ENCODE measurements around the gene HDAC4.

Gene HDAC4

DNA sequence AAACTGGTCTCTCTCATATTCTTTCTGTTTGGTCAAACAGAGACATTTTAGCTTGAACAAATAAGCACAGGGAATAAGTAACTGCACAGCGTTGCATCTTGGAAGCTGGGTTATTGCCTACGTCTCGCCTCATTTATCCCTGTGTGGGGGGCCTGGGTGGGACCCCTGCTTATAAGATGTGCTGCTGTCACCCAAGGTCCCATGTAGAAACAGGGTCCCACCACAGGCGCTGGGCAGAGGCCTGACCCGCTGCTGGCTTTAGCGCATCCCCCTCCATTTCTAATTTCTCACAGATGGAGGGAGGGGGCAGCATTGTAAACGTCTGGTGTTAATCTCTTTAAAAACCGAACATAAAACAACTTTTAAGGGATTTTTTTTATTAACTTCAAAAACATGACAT, 207.8 kb downstream of the HDAC4 start:
- Histone ChIP-seq H3K36me3 (ENCODE audit: control insufficient read depth in 5 of 5, insufficient read depth in 5 of 5, low read length in 5 of 5) (peaks cover 0 to 42% (median 27%) of the 10 kb centered on the region in 5 donors), H3K27me3 (ENCODE audit: control insufficient read depth in 5 of 5, insufficient read depth in 4 of 5, low read length in 5 of 5) (no peaks in the 10 kb centered on the region), H3K4me1 (ENCODE audit: control insufficient read depth in 5 of 5, insufficient read depth in 5 of 5, low read length in 5 of 5) (no peaks in the 10 kb centered on the region), H3K9me3 (ENCODE audit: control insufficient read depth in 5 of 5, low read length in 5 of 5) (peaks cover 0 to 14% (median 8%) of the 10 kb centered on the region in 5 donors), H3K9ac (ENCODE audit: low read length in 5 of 5) (no peak overlapping the region), H3K27ac (ENCODE audit: low read depth, low read length) (no peak overlapping the region), H3K4me3 (ENCODE audit: low read depth in 1 of 5, low read length in 5 of 5) (no peak overlapping the region)

DNA sequence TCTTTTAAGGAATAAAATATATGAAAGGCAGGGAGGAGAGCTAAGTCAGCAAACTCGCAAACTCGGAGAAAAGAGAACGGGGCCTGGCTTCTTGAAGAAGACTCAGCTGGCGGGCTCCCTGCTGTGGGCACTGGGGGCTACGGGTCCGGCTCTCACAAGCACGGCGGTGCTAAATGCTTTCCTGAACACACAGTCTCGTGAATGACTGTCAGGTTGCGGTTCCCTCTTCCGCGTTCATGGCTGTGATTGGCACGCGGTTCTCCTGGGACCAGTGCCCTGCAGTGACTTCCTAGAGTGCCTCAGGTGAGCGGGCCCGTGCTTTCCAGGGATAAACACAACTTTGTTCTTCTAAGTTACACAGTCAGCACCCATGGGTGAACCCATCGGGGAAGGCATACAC, 208.4 kb downstream of the HDAC4 start:
- H3K9ac ChIP-seq (ENCODE audit: low read length in 5 of 5) = no peak overlapping the region
- H3K36me3 ChIP-seq (ENCODE audit: control insufficient read depth in 5 of 5, insufficient read depth in 5 of 5, low read length in 5 of 5) = peaks cover 0 to 46% (median 31%) of the 10 kb centered on the region in 5 donors
- H3K9me3 ChIP-seq (ENCODE audit: control insufficient read depth in 5 of 5, low read length in 5 of 5) = peaks cover 0 to 14% (median 8%) of the 10 kb centered on the region in 5 donors
- H3K4me1 ChIP-seq (ENCODE audit: control insufficient read depth in 5 of 5, insufficient read depth in 5 of 5, low read length in 5 of 5) = no peaks in the 10 kb centered on the region
- H3K27me3 ChIP-seq (ENCODE audit: control insufficient read depth in 5 of 5, insufficient read depth in 4 of 5, low read length in 5 of 5) = no peaks in the 10 kb centered on the region
- no peak overlapping the region for H3K27ac ChIP-seq (ENCODE audit: low read depth, low read length)
- H3K4me3 ChIP-seq (ENCODE audit: low read depth in 1 of 5, low read length in 5 of 5) = no peak overlapping the region

GRCh38 chr2:239190921-239191885, 209.6 kb downstream of the HDAC4 start:
- Histone ChIP-seq H3K36me3 (ENCODE audit: control insufficient read depth in 5 of 5, insufficient read depth in 5 of 5, low read length in 5 of 5) (peaks cover 0 to 46% (median 33%) of the 10 kb centered on the region in 5 donors), H3K9me3 (ENCODE audit: control insufficient read depth in 5 of 5, low read length in 5 of 5) (peaks cover 0 to 14% (median 8%) of the 10 kb centered on the region in 5 donors), H3K9ac (ENCODE audit: low read length in 5 of 5) (no peak overlapping the region), H3K27ac (ENCODE audit: low read depth, low read length) (no peak overlapping the region), H3K4me1 (ENCODE audit: control insufficient read depth in 5 of 5, insufficient read depth in 5 of 5, low read length in 5 of 5) (no peaks in the 10 kb centered on the region), H3K27me3 (ENCODE audit: control insufficient read depth in 5 of 5, insufficient read depth in 4 of 5, low read length in 5 of 5) (no peaks in the 10 kb centered on the region), H3K4me3 (ENCODE audit: low read depth in 1 of 5, low read length in 5 of 5) (no peak overlapping the region)

GRCh38 chr2:239190361-239190760, 210.5 kb downstream of the HDAC4 start:
- Histone ChIP-seq H3K9me3 (ENCODE audit: control insufficient read depth in 5 of 5, low read length in 5 of 5) (peaks cover 0 to 14% (median 8%) of the 10 kb centered on the region in 5 donors), H3K4me3 (ENCODE audit: low read depth in 1 of 5, low read length in 5 of 5) (no peak overlapping the region), H3K27me3 (ENCODE audit: control insufficient read depth in 5 of 5, insufficient read depth in 4 of 5, low read length in 5 of 5) (no peaks in the 10 kb centered on the region), H3K4me1 (ENCODE audit: control insufficient read depth in 5 of 5, insufficient read depth in 5 of 5, low read length in 5 of 5) (no peaks in the 10 kb centered on the region), H3K36me3 (ENCODE audit: control insufficient read depth in 5 of 5, insufficient read depth in 5 of 5, low read length in 5 of 5) (peaks cover 0 to 52% (median 38%) of the 10 kb centered on the region in 5 donors), H3K9ac (ENCODE audit: low read length in 5 of 5) (no peak overlapping the region), H3K27ac (ENCODE audit: low read depth, low read length) (no peak overlapping the region)

DNA sequence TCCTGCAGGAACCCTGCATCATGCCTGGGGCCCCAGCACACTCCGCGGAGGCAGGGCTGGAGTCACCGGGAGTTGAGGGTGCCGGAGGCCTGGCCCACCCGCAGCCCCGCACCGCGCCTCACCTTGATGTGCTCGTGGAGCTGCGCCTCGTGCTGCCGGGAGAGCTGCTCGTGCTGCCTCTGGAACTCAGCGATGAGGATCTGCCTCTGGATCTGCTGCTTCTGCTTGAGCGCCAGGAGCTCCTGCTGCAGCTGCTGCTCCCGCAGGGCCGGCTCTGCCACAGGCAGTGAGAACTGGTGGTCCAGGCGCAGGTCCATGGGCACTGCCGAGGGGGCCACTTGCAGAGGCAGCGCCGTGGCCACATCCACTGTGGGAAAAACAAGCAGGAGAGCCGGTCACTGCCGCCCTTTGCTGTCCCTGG, 211.1 kb downstream of the HDAC4 start:
- Histone ChIP-seq H3K9me3 (ENCODE audit: control insufficient read depth in 5 of 5, low read length in 5 of 5) (peaks cover 0 to 14% (median 8%) of the 10 kb centered on the region in 5 donors), H3K4me1 (ENCODE audit: control insufficient read depth in 5 of 5, insufficient read depth in 5 of 5, low read length in 5 of 5) (no peaks in the 10 kb centered on the region), H3K36me3 (ENCODE audit: control insufficient read depth in 5 of 5, insufficient read depth in 5 of 5, low read length in 5 of 5) (peaks cover 0 to 54% (median 38%) of the 10 kb centered on the region in 5 donors), H3K4me3 (ENCODE audit: low read depth in 1 of 5, low read length in 5 of 5) (no peak overlapping the region), H3K27ac (ENCODE audit: low read depth, low read length) (no peak overlapping the region), H3K27me3 (ENCODE audit: control insufficient read depth in 5 of 5, insufficient read depth in 4 of 5, low read length in 5 of 5) (no peaks in the 10 kb centered on the region), H3K9ac (ENCODE audit: low read length in 5 of 5) (no peak overlapping the region)

GRCh38 chr2:239188536-239188935, 212.3 kb downstream of the HDAC4 start:
- Histone ChIP-seq H3K36me3 (ENCODE audit: control insufficient read depth in 5 of 5, insufficient read depth in 5 of 5, low read length in 5 of 5) (peaks cover 0 to 48% (median 37%) of the 10 kb centered on the region in 5 donors), H3K9ac (ENCODE audit: low read length in 5 of 5) (no peak overlapping the region), H3K27ac (ENCODE audit: low read depth, low read length) (no peak overlapping the region), H3K4me1 (ENCODE audit: control insufficient read depth in 5 of 5, insufficient read depth in 5 of 5, low read length in 5 of 5) (no peaks in the 10 kb centered on the region), H3K4me3 (ENCODE audit: low read depth in 1 of 5, low read length in 5 of 5) (peak overlapping the region in 1 of 5 donors; percentile 20), H3K27me3 (ENCODE audit: control insufficient read depth in 5 of 5, insufficient read depth in 4 of 5, low read length in 5 of 5) (no peaks in the 10 kb centered on the region), H3K9me3 (ENCODE audit: control insufficient read depth in 5 of 5, low read length in 5 of 5) (peaks cover 0 to 14% (median 8%) of the 10 kb centered on the region in 5 donors)

DNA sequence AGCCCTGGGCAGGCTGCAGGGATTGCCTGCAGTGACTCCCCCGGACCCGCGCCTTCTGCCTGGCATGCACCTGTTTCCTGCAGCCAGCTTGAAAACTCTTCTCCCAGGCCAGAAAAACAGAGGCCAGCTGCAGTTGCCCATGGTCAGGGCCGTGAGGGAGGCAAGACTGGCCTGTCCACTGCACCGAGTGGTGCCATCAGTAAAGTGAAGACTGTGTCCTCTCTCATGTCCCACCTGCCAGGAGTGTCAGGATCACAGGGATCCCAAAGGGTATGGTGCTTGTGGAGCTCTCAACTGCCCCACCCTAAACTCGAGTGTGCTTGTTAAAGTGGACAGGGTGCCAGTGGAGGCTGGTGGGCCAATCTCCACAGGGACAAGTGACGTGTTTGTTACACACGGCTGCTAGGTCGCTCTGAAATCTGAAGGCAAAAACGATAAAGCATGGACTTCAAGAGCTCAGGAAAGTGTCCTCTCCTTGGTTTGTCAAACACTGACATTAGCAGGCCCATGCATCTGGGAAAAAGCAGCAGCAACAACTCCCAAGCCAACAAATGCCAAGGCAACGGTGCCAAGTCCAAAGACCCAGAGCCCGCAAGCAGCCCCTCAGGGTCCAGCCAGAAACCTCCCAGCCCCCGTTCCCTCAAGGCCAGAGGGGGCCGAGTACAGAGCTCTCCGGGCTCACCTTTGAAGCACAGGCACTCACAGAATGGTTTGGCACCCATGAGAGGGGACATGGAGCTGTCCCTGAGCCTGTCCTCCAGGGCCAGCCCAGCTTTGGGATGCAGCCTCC, 213.2 kb downstream of the HDAC4 start:
- Histone ChIP-seq H3K9ac (ENCODE audit: low read length in 5 of 5) (no peak overlapping the region), H3K27me3 (ENCODE audit: control insufficient read depth in 5 of 5, insufficient read depth in 4 of 5, low read length in 5 of 5) (no peaks in the 10 kb centered on the region), H3K4me1 (ENCODE audit: control insufficient read depth in 5 of 5, insufficient read depth in 5 of 5, low read length in 5 of 5) (no peaks in the 10 kb centered on the region), H3K9me3 (ENCODE audit: control insufficient read depth in 5 of 5, low read length in 5 of 5) (peaks cover 0 to 14% (median 8%) of the 10 kb centered on the region in 5 donors), H3K27ac (ENCODE audit: low read depth, low read length) (no peak overlapping the region), H3K36me3 (ENCODE audit: control insufficient read depth in 5 of 5, insufficient read depth in 5 of 5, low read length in 5 of 5) (peaks cover 0 to 51% (median 42%) of the 10 kb centered on the region in 5 donors), H3K4me3 (ENCODE audit: low read depth in 1 of 5, low read length in 5 of 5) (no peak overlapping the region)

- Histone ChIP-seq H3K36me3 (ENCODE audit: control insufficient read depth in 5 of 5, insufficient read depth in 5 of 5, low read length in 5 of 5) (peaks cover 0 to 60% (median 50%) of the 10 kb centered on the region in 5 donors), H3K4me1 (ENCODE audit: control insufficient read depth in 5 of 5, insufficient read depth in 5 of 5, low read length in 5 of 5) (no peaks in the 10 kb centered on the region), H3K27ac (ENCODE audit: low read depth, low read length) (no peak overlapping the region), H3K27me3 (ENCODE audit: control insufficient read depth in 5 of 5, insufficient read depth in 4 of 5, low read length in 5 of 5) (no peaks in the 10 kb centered on the region), H3K9me3 (ENCODE audit: control insufficient read depth in 5 of 5, low read length in 5 of 5) (peaks cover 0 to 14% (median 8%) of the 10 kb centered on the region in 5 donors), H3K9ac (ENCODE audit: low read length in 5 of 5) (no peak overlapping the region), H3K4me3 (ENCODE audit: low read depth in 1 of 5, low read length in 5 of 5) (no peak overlapping the region)
Observed at GRCh38 chr2:239186516-239187357, 214.1 kb downstream of the HDAC4 start.
